Hepatocyte (in vitro differentiated cells): ENCODE results near the gene MACROH2A1. TPM values are rescaled to one million over a fixed set of nuclear protein-coding genes. Genes with fewer than 3 reads are reported as not detected.

Experiments used
- DNase-seq: peaks from one replicate; pipeline ENCODE4 v3.0.0-alpha.2; 2016; ENCODE audit warnings: low spot score
- H2AFZ ChIP-seq: fragments of 200-600 bp; sonication (generic); 2 replicates; pipeline ENCODE4 v1.6.0; 2016; ENCODE audit warnings: antibody characterized with exemption, mild to moderate bottlenecking
- H3K27ac ChIP-seq: fragments of 200-600 bp; sonication (generic); 2 replicates; pipeline ENCODE4 v1.5.1; 2016; ENCODE audit warnings: mild to moderate bottlenecking
- H3K27me3 ChIP-seq: fragments of 200-600 bp; sonication (generic); 2 replicates; pipeline ENCODE4 v1.6.1; 2016
- H3K36me3 ChIP-seq: fragments of 200-600 bp; sonication (generic); replicated peaks from 2 replicates; pipeline ENCODE4 v1.5.1; 2016; ENCODE audit warnings: low read depth; ENCODE audit not compliant: insufficient read depth
- H3K4me1 ChIP-seq: fragments of 200-600 bp; sonication (generic); 2 replicates; pipeline ENCODE4 v1.5.1; 2016; ENCODE audit warnings: mild to moderate bottlenecking, moderate library complexity; ENCODE audit not compliant: insufficient read depth
- H3K4me2 ChIP-seq: fragments of 200-600 bp; sonication (generic); 2 replicates; pipeline ENCODE4 v1.6.0; 2016
- H3K4me3 ChIP-seq: fragments of 200-600 bp; sonication (generic); 2 replicates; pipeline ENCODE4 v1.5.1; 2016; ENCODE audit warnings: mild to moderate bottlenecking
- H3K79me2 ChIP-seq: fragments of 200-600 bp; sonication (generic); 2 replicates; pipeline ENCODE4 v1.6.0; 2017; ENCODE audit warnings: mild to moderate bottlenecking
- H3K9me2 ChIP-seq: fragments of 200-600 bp; sonication (generic); replicated peaks from 2 replicates; pipeline ENCODE4 v1.6.0; 2017; ENCODE audit warnings: mild to moderate bottlenecking; ENCODE audit not compliant: insufficient read depth
- H3K9me3 ChIP-seq: fragments of 200-600 bp; sonication (generic); 2 replicates; pipeline ENCODE4 v1.5.1; 2016; ENCODE audit warnings: low read depth, mild to moderate bottlenecking
- H4K20me1 ChIP-seq: fragments of 200-600 bp; sonication (generic); 2 replicates; pipeline ENCODE4 v1.6.0; 2016; ENCODE audit warnings: mild to moderate bottlenecking; ENCODE audit not compliant: insufficient read depth, poor library complexity, severe bottlenecking
- EZH2 ChIP-seq: fragments of 200-600 bp; sonication (generic); IDR thresholded peaks from 2 replicates; pipeline ENCODE4 v1.6.1; 2016; ENCODE audit warnings: antibody characterized with exemption, mild to moderate bottlenecking, borderline replicate concordance
- EZH2phosphoT487 ChIP-seq: fragments of 200-600 bp; sonication (generic); IDR thresholded peaks from one replicate; pipeline ENCODE4 v1.6.1; 2018; ENCODE audit warnings: antibody characterized with exemption, mild to moderate bottlenecking, low read depth, moderate library complexity; ENCODE audit not compliant: unreplicated experiment, severe bottlenecking
- WGBS: methylation state at CpG from one replicate; pipeline ENCODE4 v1.1.6; 2016; ENCODE audit warnings: low lambda C conversion rate; ENCODE audit errors: missing lambda C conversion rate; 5-methylcytosine and 5-hydroxymethylcytosine counted together
- polyA plus RNA-seq: library from polyadenylated mRNA; unstranded; fragments of >200 nt; fragmentation: Nextera tagmentation; extraction: Ambion mirVana; gene quantifications from 2 replicates; pipeline ENCODE4 v1.2.1, GENCODE V29; 2016
- total RNA-seq: library from RNA; depleted of rRNA; stranded (reverse); fragments of >200 nt; gene quantifications from 2 replicates; pipeline ENCODE4 v1.2.3, GENCODE V29; 2014
- TF ChIP-seq, protein P1 (sequence below): fragments of 200-600 bp; sonication (generic); IDR thresholded peaks from 2 replicates; pipeline ENCODE4 v1.5.1; 2016; ENCODE audit warnings: antibody characterized with exemption, mild to moderate bottlenecking; ENCODE audit not compliant: poor library complexity

Gene MACROH2A1
- total and polyA plus RNA-seq, 2 experiments from 2014 or later: 198 to 304 TPM

DNA sequence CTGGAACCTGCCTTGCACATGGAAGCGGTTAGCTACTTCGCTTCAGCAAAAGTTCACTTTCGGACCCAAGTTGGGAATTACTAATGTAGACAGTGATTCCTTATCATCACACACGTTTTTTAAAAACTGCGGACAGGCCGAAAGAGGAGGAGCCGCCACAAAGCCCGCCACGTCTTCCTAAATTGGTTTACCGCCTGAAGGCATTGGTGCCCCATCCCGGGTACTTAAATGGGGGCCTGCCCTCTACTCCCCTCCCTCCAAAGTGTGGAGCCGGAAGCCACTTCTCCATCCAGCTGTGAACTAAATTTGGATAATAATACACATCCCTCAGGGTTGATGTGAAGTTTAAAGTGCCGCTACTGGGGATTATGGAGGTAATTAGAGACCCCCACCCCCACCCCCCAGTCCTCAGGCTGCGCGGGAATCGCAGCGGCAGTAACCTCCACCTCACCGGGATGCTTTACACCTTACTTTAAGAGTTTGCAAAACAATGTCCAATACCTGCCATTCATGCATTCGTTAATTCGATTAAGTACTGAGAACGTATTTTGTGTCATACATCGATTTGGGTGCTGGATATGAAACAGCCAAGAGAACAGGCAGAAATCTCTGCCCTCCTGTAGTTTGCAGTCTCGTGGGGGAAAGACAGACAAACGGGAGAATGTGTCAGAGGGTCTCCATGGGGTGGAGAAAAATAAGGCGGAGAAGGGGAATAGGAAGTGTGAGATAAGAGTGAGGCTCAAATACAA is 937 bp upstream of the MACROH2A1 start:
- Histone ChIP-seq H3K4me1 (peaks cover 40% of the 10 kb centered on the region), H3K27me3 (no peaks in the 10 kb centered on the region), H3K4me2 (peak overlapping the region; percentile 86), H3K4me3 (peak overlapping the region; percentile 96), H2AFZ (peak overlapping the region; percentile 90), H3K9me3 (no peaks in the 10 kb centered on the region), H3K79me2 (peaks cover 48% of the 10 kb centered on the region), H3K9me2 (no peaks in the 10 kb centered on the region), H3K27ac (peak overlapping the region; percentile 99), H3K36me3 (no peaks in the 10 kb centered on the region), H4K20me1 (peaks cover 32% of the 10 kb centered on the region)
- TF ChIP-seq, protein P1, sequence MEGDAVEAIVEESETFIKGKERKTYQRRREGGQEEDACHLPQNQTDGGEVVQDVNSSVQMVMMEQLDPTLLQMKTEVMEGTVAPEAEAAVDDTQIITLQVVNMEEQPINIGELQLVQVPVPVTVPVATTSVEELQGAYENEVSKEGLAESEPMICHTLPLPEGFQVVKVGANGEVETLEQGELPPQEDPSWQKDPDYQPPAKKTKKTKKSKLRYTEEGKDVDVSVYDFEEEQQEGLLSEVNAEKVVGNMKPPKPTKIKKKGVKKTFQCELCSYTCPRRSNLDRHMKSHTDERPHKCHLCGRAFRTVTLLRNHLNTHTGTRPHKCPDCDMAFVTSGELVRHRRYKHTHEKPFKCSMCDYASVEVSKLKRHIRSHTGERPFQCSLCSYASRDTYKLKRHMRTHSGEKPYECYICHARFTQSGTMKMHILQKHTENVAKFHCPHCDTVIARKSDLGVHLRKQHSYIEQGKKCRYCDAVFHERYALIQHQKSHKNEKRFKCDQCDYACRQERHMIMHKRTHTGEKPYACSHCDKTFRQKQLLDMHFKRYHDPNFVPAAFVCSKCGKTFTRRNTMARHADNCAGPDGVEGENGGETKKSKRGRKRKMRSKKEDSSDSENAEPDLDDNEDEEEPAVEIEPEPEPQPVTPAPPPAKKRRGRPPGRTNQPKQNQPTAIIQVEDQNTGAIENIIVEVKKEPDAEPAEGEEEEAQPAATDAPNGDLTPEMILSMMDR: no peak
- no peak for TF ChIP-seq EZH2phosphoT487
- no peak for TF ChIP-seq EZH2
- no peak for DNase-seq
- WGBS: 27% methylated on average over 25 of the region's 25 CpGs

DNA sequence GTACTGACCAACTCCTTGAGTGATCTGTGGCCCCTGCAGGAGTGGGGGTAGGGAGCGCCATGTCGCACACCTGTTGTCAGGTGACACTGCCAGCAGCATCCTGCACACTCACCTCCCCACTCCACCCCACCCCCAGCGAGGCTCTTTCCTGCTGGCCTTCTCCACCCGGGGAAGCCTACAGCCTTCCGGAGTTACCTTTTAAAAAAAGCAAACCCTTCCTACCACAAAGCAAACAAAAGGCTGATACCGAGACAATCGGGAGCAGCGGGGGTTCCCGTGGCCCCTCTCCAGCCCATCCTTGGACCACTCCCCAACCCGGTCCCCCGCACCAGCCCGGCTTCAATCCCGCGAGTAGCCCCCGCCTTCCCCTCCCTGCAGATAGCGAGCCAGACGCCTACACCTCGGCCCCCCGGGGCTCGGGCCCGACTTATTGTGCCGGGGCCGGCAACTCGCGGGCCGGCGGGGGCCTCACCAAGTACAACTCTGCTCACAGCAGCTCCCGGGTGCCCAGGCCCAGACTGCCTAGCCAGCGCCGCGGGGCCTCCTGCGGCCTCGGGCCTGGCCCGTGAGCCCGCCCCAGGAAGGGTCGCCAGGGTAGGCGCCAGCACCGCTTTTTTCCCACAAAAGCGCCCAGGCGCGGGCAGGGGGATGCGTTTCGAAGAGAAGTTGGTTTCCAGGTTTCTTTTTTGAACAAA is 724 bp downstream of the MACROH2A1 start:
- Histone ChIP-seq H3K27ac (peak overlapping the region; percentile 99), H3K4me1 (peaks cover 48% of the 10 kb centered on the region), H3K9me3 (no peaks in the 10 kb centered on the region), H3K79me2 (peaks cover 65% of the 10 kb centered on the region), H4K20me1 (peaks cover 49% of the 10 kb centered on the region), H3K36me3 (no peaks in the 10 kb centered on the region), H2AFZ (peak overlapping the region; percentile 43), H3K4me2 (peak overlapping the region; percentile 86), H3K9me2 (no peaks in the 10 kb centered on the region), H3K27me3 (no peaks in the 10 kb centered on the region), H3K4me3 (peak overlapping the region; percentile 96)
- DNase-seq: peak; percentile 83
- 2% methylated on average over 38 of the region's 43 CpGs for WGBS
- no peak for TF ChIP-seq EZH2phosphoT487
- TF ChIP-seq EZH2: no peak
- TF ChIP-seq, protein P1: no peak

DNA sequence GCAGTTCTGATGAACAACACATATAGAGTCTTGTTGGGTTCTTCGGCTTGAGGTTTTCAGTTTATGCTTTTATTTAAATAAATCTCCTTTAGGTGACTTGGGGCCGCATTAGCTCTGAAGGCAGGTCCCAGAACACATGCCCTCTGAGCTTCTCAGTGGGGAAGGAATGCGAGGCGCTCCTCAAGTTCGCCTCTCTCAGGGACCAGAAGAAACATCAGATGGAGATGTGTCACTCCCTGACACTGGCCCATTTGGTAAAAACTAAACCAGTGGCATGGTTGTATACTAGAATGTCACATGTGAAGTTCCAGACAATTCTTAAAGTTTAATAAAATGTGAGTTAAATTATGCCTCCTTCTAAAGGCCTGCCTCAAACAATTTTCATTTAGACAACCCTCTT is 1.9 kb downstream of the MACROH2A1 start:
- H3K36me3 ChIP-seq: no peaks in the 10 kb centered on the region
- TF ChIP-seq EZH2: no peak
- TF ChIP-seq, protein P1: no peak
- no peak for TF ChIP-seq EZH2phosphoT487
- peak overlapping the region; percentile 99 for H3K27ac ChIP-seq
- H3K27me3 ChIP-seq: no peaks in the 10 kb centered on the region
- no peak for DNase-seq
- no peaks in the 10 kb centered on the region for H3K9me2 ChIP-seq
- no peak overlapping the region for H2AFZ ChIP-seq
- peaks cover 58% of the 10 kb centered on the region for H3K4me1 ChIP-seq
- peaks cover 61% of the 10 kb centered on the region for H4K20me1 ChIP-seq
- no peaks in the 10 kb centered on the region for H3K9me3 ChIP-seq
- WGBS: 74% methylated on average over 5 of the region's 5 CpGs
- H3K79me2 ChIP-seq: peaks cover 77% of the 10 kb centered on the region
- no peak overlapping the region for H3K4me3 ChIP-seq
- peak overlapping the region; percentile 86 for H3K4me2 ChIP-seq
